K562 (cell line): ENCODE measurements around the gene TOMT. TPM values are rescaled to one million over a fixed set of nuclear protein-coding genes. Genes with fewer than 3 reads are reported as not detected.

Source experiments
- ATAC-seq: fragments of 200-7000 bp; cut with Tn5 transposase; 3 replicates; pipeline ENCODE4 v1.9.1; 2020; ENCODE audit warnings: moderate library complexity
- BruUV-seq: library from RNA; stranded (reverse); fragments of 400-500 nt; replicated peaks from 2 replicates; lab custom pipeline; 2021; lab: Mats Ljungman, UMichigan
- CTCF ChIA-PET: fragments of 300-600 bp; formaldehyde crosslinking; extraction: SDS; loops from one replicate; lab custom pipeline; 2021; ENCODE audit warnings: low intra/inter-chr PET ratio; lab: Yijun Ruan, JAX
- POLR2A ChIA-PET: fragments of 300-600, 350-650 bp; sonication (Branson Sonifier 250); formaldehyde crosslinking; extraction: SDS; loops from one replicate; lab custom pipeline; 2021; ENCODE audit warnings: antibody characterized with exemption, inconsistent platforms; lab: Yijun Ruan, JAX
- DNase-seq, 4 experiments: peaks; one replicate each; pipeline versions ENCODE4 v3.0.0 to v3.0.0-alpha.2; 2011 to 2018; ENCODE audit warnings: low spot score in 3 of 4, mixed read lengths in 3 of 4; ENCODE audit errors: extremely low read depth in 1 of 4
- FAIRE-seq: peaks from 2 replicates; lab custom pipeline; 2011; peaks lifted over from hg19 to GRCh38; lab: Jason Lieb, UNC
- H2AFZ ChIP-seq: 2 replicates; pipeline ENCODE4 v1.6.0; 2011; ENCODE audit warnings: low read depth, low read length, control low read depth, inconsistent platforms
- H3K27ac ChIP-seq: fragments of 200-600 bp; 3 replicates; pipeline ENCODE4 v1.8.0; 2011; ENCODE audit warnings: low read depth, mild to moderate bottlenecking, control low read depth, inconsistent platforms, low read length, moderate library complexity, mixed read lengths; ENCODE audit errors: extremely low read depth
- H3K27me3 ChIP-seq, 2 experiments: fragments of 300-600 bp in 1 of 2; 2 replicates in 1 of 2; 3 replicates in 1 of 2; pipeline versions ENCODE4 v1.6.0 to v1.8.0; 2011; ENCODE audit warnings: inconsistent platforms in 2 of 2, low read length in 2 of 2, mild to moderate bottlenecking in 1 of 2, mixed read lengths in 1 of 2, moderate library complexity in 1 of 2; ENCODE audit not compliant: control insufficient read depth in 2 of 2, insufficient read depth in 2 of 2
- H3K36me3 ChIP-seq: fragments of 300-600 bp; 3 replicates; pipeline ENCODE4 v1.8.0; 2011; ENCODE audit warnings: mild to moderate bottlenecking, low read length, inconsistent platforms; ENCODE audit not compliant: control insufficient read depth, insufficient read depth
- H3K4me1 ChIP-seq, 2 experiments: fragments of 200-600 bp in 1 of 2; replicated peaks in 1 of 2; 2 replicates in 1 of 2; 3 replicates in 1 of 2; pipeline versions ENCODE4 v1.5.1 to v1.8.0; 2011; ENCODE audit warnings: inconsistent platforms in 2 of 2, low read length in 2 of 2, mild to moderate bottlenecking in 1 of 2, mixed read lengths in 1 of 2, moderate library complexity in 1 of 2; ENCODE audit not compliant: control insufficient read depth in 2 of 2, insufficient read depth in 2 of 2
- H3K4me2 ChIP-seq: 2 replicates; pipeline ENCODE4 v1.6.1; 2011; ENCODE audit warnings: low read length, control low read depth, inconsistent platforms, mixed read lengths; ENCODE audit not compliant: insufficient read depth
- H3K4me3 ChIP-seq: fragments of 200-600 bp; sonication (generic), shearing (Covaris generic); 2 replicates; pipeline ENCODE4 v1.5.1; 2016; ENCODE audit warnings: control low read depth, inconsistent platforms
- H3K79me2 ChIP-seq: fragments of 200-600 bp; 3 replicates; pipeline ENCODE4 v1.8.0; 2011; ENCODE audit warnings: low read length, inconsistent platforms; ENCODE audit not compliant: control insufficient read depth, insufficient read depth
- H3K9ac ChIP-seq, 2 experiments: 2 replicates each; pipeline versions ENCODE4 v1.6.0 to v1.6.1; 2011; ENCODE audit warnings: low read depth in 2 of 2, low read length in 2 of 2, control low read depth in 1 of 2, inconsistent platforms in 1 of 2, mild to moderate bottlenecking in 1 of 2, mixed read lengths in 1 of 2; ENCODE audit not compliant: insufficient read depth in 1 of 2
- H3K9me1 ChIP-seq: one replicate; pipeline ENCODE4 v1.6.0; 2011; ENCODE audit warnings: inconsistent platforms, mild to moderate bottlenecking, low read length, moderate library complexity; ENCODE audit not compliant: control insufficient read depth, insufficient read depth
- H3K9me3 ChIP-seq: replicated peaks from 2 replicates; pipeline ENCODE4 v1.5.1; 2011; ENCODE audit warnings: low read depth, low read length, inconsistent platforms; ENCODE audit not compliant: control insufficient read depth, insufficient read depth
- H4K20me1 ChIP-seq: replicated peaks from 2 replicates; pipeline ENCODE4 v1.6.1; 2011; ENCODE audit warnings: low read length, inconsistent platforms, mixed read lengths; ENCODE audit not compliant: control insufficient read depth, insufficient read depth
- DDX20 ChIP-seq: fragments of 450-650 bp; IDR thresholded peaks from 2 replicates; pipeline ENCODE4 v1.6.1; 2016; ENCODE audit warnings: missing genetic modification characterization, low read depth, mild to moderate bottlenecking, missing compliant biosample characterization, moderate library complexity
- FOXA3 ChIP-seq, 2 experiments: fragments of 450-650 bp in 1 of 2; sonication (generic) in 1 of 2; formaldehyde crosslinking; IDR thresholded peaks in 1 of 2; conservative IDR thresholded peaks in 1 of 2; 2 replicates each; pipeline versions ENCODE4 v1.4.0 to v1.8.0; 2020 to 2022; ENCODE audit warnings: mild to moderate bottlenecking in 2 of 2, missing genetic modification reagents in 1 of 2
- NFATC3 ChIP-seq: fragments of 450-650 bp; IDR thresholded peaks from 2 replicates; pipeline ENCODE4 v1.6.1; 2017; ENCODE audit warnings: mild to moderate bottlenecking
- PHB ChIP-seq: fragments of 250-450 bp; sonication (Bioruptor Pico); IDR thresholded peaks from 2 replicates; pipeline ENCODE4 v1.5.0; 2021
- PTRF ChIP-seq: fragments of 450-650 bp; IDR thresholded peaks from 2 replicates; pipeline ENCODE4 v1.6.1; 2016; ENCODE audit warnings: mild to moderate bottlenecking, missing genetic modification characterization, missing compliant biosample characterization
- PURB ChIP-seq: sonication (generic); formaldehyde crosslinking; IDR thresholded peaks from 2 replicates; pipeline ENCODE4 v1.9.0; 2021; ENCODE audit warnings: low read depth, mild to moderate bottlenecking, missing genetic modification reagents
- REST ChIP-seq, 2 experiments: fragments of 450-650 bp; formaldehyde crosslinking in 1 of 2; IDR thresholded peaks; 2 replicates each; pipeline versions ENCODE4 v1.4.0 to v1.6.1; 2014 to 2020; ENCODE audit warnings: mild to moderate bottlenecking in 2 of 2, borderline replicate concordance in 1 of 2, low read depth in 1 of 2
- ZNF699 ChIP-seq: fragments of 250-450 bp; sonication (Bioruptor Pico); IDR thresholded peaks from 2 replicates; pipeline ENCODE4 v1.8.0; 2021; ENCODE audit warnings: mild to moderate bottlenecking, moderate library complexity; ENCODE audit not compliant: insufficient replicate concordance
- WGBS: fragments of 100-300 bp; shearing (Covaris generic); methylation state at CpG from one replicate; pipeline ENCODE4 v1.1.6; 2016; ENCODE audit warnings: low coverage, mixed read lengths; ENCODE audit not compliant: insufficient coverage; ENCODE audit errors: missing lambda C conversion rate; 5-methylcytosine and 5-hydroxymethylcytosine counted together
- in situ Hi-C: fragments of 300-500 bp; cut with MboI; formaldehyde crosslinking; loops from 4 replicates; pipeline ENCODE4 v1.15.0; 2018; ENCODE audit warnings: inconsistent platforms, mixed read lengths
- intact Hi-C: fragments of 100-400 bp; cut with micrococcal nuclease; formaldehyde crosslinking; loops from 2 replicates; pipeline ENCODE4 v1.14.2; 2022
- polyA plus RNA-seq, 8 experiments: library from polyadenylated mRNA; depleted of rRNA in 4 of 8; stranded (reverse) in 5 of 8; unstranded in 3 of 8; fragments of >200 nt; fragmentation: Nextera tagmentation in 2 of 8; fragmentation: Illumina TruSeq in 1 of 8; extraction: Ambion mirVana in 2 of 8; extraction: Trizol in 1 of 8; gene quantifications; 2 replicates each; pipeline versions ENCODE4 v1.2.1 to v1.2.3, GENCODE V29; 2011 to 2014; ENCODE audit warnings: inconsistent platforms in 1 of 8, missing spikeins in 1 of 8
- total RNA-seq, 7 experiments: library from RNA; depleted of rRNA in 6 of 7; stranded (reverse); fragments of >200 nt in 6 of 7; fragmentation: Illumina TruSeq in 2 of 7; extraction: Trizol in 2 of 7; gene quantifications; 2 replicates each; pipeline versions ENCODE4 v1.2.1 to v1.2.3, GENCODE V29; 2011 to 2021; ENCODE audit warnings: low replicate concordance in 1 of 7
- TF ChIP-seq, protein P1 (sequence below): fragments of 250-450 bp; sonication (Bioruptor Pico); IDR thresholded peaks from 2 replicates; pipeline ENCODE4 v1.8.0; 2022; ENCODE audit warnings: moderate library complexity, mild to moderate bottlenecking, inconsistent platforms
- TF ChIP-seq, protein P2 (sequence below): sonication (generic); formaldehyde crosslinking; IDR thresholded peaks from 2 replicates; pipeline ENCODE4 v1.8.1; 2023; ENCODE audit warnings: mild to moderate bottlenecking, missing genetic modification reagents, moderate library complexity

TOMT gene
- total and polyA plus RNA-seq, 9 of the 15 experiments (the other 6 are each of a cell fraction or from before 2014, with no cell fraction given): not detected

DNA sequence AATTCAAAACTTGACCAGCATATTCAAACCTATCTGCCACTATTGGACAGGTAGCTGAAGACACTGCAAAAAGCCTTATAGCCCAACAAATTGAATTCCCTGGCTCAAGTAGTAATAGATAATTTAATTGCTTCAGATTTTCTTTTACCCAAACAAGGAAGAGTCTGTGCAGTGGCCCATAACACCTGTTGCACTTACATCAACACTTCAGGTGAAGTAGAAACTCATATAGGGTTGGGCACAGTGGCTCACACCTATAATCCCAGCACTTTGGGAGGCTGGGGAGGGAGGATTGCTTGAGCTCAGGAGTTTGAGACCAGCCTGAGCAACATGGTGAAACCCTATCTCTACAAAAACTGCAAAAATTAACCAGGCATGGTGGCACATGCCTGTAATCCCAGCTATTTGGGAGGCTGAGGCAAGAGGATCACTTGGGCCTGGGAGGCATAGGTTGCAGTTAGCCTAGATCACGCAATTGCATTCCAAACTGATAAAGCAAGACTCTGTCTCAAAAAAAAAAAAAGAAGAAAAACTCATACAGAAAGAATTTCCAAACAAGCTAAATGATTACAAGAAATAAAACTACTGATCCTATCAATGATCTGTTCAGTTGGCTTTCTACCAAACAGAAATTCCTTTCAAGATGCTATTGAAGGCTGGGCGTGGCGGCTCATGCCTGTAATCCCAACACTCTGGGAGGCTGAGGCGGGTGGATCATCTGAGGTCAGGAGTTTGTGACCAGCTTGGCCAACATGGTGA is 39.3 kb downstream of the TOMT start:
- no peaks in the 10 kb centered on the region for H3K9me3 ChIP-seq
- H3K27ac ChIP-seq: no peak overlapping the region
- H3K9me1 ChIP-seq: no peaks in the 10 kb centered on the region
- H3K9ac ChIP-seq: no peak overlapping the region
- H4K20me1 ChIP-seq: no peaks in the 10 kb centered on the region
- 62% methylated on average over 4 of the region's 4 CpGs for WGBS
- in situ Hi-C loops: no loop called here
- DNase-seq (no peak), ATAC-seq (no peak), FAIRE-seq (no peak)
- intact Hi-C loops: loop anchor here (2.0 kb wide), 2 partner anchors 54 to 120 kb away; no protein-coding TSS in a partner anchor
- ChIA-PET POLR2A (interaction anchor here (1.0 kb wide), 1 partner anchor 52 kb away, joined by 4 read pairs; no protein-coding TSS in a partner anchor), CTCF (interaction anchor here (0.6 to 1.4 kb wide), 4 partner anchors 54 to 289 kb away, joined by 3 to 9 read pairs (median 6); no protein-coding TSS in a partner anchor)
- peaks cover 0 to 3% of the 10 kb centered on the region in 2 experiments; a peak in 1 of 5 replicates for H3K4me1 ChIP-seq
- H3K4me3 ChIP-seq: no peak overlapping the region
- no peak overlapping the region for H3K4me2 ChIP-seq
- no TSS peak for BruUV-seq
- H3K79me2 ChIP-seq: no peaks in the 10 kb centered on the region
- H3K27me3 ChIP-seq: no peaks in the 10 kb centered on the region
- H3K36me3 ChIP-seq: no peaks in the 10 kb centered on the region
- H2AFZ ChIP-seq: no peak overlapping the region
- TF ChIP-seq FOXA3 (CRISPR knock-in tag; conservative IDR thresholded peaks at IDR 0.05 in 1 of 2, IDR thresholded peaks at IDR 0.05 in 1 of 2): no peak
- TF ChIP-seq PHB (CRISPR knock-in tag): no peak
- no peak for TF ChIP-seq REST (IDR thresholded peaks at IDR 0.05; ENCODE audit: borderline replicate concordance)
- no peak for TF ChIP-seq REST (CRISPR knock-in tag; IDR thresholded peaks at IDR 0.05; ENCODE audit: low read depth)
- no peak for TF ChIP-seq ZNF699 (CRISPR knock-in tag)
- no peak for TF ChIP-seq DDX20
- no peak for TF ChIP-seq PTRF
- TF ChIP-seq, protein P1, sequence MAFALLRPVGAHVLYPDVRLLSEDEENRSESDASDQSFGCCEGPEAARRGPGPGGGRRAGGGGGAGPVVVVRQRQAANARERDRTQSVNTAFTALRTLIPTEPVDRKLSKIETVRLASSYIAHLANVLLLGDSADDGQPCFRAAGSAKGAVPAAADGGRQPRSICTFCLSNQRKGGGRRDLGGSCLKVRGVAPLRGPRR (CRISPR knock-in tag): no peak
- TF ChIP-seq PURB: no peak
- TF ChIP-seq, protein P2, sequence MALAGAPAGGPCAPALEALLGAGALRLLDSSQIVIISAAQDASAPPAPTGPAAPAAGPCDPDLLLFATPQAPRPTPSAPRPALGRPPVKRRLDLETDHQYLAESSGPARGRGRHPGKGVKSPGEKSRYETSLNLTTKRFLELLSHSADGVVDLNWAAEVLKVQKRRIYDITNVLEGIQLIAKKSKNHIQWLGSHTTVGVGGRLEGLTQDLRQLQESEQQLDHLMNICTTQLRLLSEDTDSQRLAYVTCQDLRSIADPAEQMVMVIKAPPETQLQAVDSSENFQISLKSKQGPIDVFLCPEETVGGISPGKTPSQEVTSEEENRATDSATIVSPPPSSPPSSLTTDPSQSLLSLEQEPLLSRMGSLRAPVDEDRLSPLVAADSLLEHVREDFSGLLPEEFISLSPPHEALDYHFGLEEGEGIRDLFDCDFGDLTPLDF (CRISPR knock-in tag): no peak
- TF ChIP-seq NFATC3: no peak
